K562 (cell line): Measurements from ENCODE around the gene MYLK3.

Experiments
- ATF2 ChIP-seq: sonication (generic); formaldehyde crosslinking; IDR thresholded peaks from 2 replicates; pipeline ENCODE4 v1.8.1; 2022; ENCODE audit warnings: missing genetic modification reagents
- ATF4 ChIP-seq: fragments of 450-650 bp; formaldehyde crosslinking; IDR thresholded peaks from 2 replicates; pipeline ENCODE4 v1.4.0; 2022; ENCODE audit warnings: mild to moderate bottlenecking, moderate library complexity
- CREB1 ChIP-seq, 2 experiments: sonication (generic) in 1 of 2; formaldehyde crosslinking in 1 of 2; IDR thresholded peaks; 2 replicates each; pipeline versions ENCODE4 v1.6.1 to v1.8.0; 2012 to 2022; ENCODE audit warnings: inconsistent platforms in 1 of 2, mild to moderate bottlenecking in 1 of 2, missing genetic modification reagents in 1 of 2, moderate library complexity in 1 of 2
- ELK3 ChIP-seq: fragments of 450-650 bp; formaldehyde crosslinking; IDR thresholded peaks from 2 replicates; pipeline ENCODE4 v1.4.0; 2020; ENCODE audit warnings: mild to moderate bottlenecking
- EZH2 ChIP-seq: IDR thresholded peaks from 2 replicates; pipeline ENCODE4 v1.6.1; 2012; ENCODE audit warnings: low read depth, mild to moderate bottlenecking, inconsistent platforms, low read length, borderline replicate concordance
- FOXA3 ChIP-seq, 2 experiments: fragments of 450-650 bp in 1 of 2; sonication (generic) in 1 of 2; formaldehyde crosslinking; IDR thresholded peaks in 1 of 2; conservative IDR thresholded peaks in 1 of 2; 2 replicates each; pipeline versions ENCODE4 v1.4.0 to v1.8.0; 2020 to 2022; ENCODE audit warnings: mild to moderate bottlenecking in 2 of 2, missing genetic modification reagents in 1 of 2
- POLR2A ChIP-seq: fragments of 450-650 bp; conservative IDR thresholded peaks from 2 replicates; pipeline ENCODE4 v1.6.1; 2016
- SMAD3 ChIP-seq: fragments of 450-650 bp; formaldehyde crosslinking; conservative IDR thresholded peaks from 2 replicates; pipeline ENCODE4 v1.4.0; 2020; ENCODE audit warnings: mild to moderate bottlenecking
- SNAPC5 ChIP-seq: fragments of 250-450 bp; sonication (Bioruptor Pico); IDR thresholded peaks from 2 replicates; pipeline ENCODE4 v1.8.0; 2021; ENCODE audit warnings: moderate library complexity, mild to moderate bottlenecking, inconsistent platforms
- ZNF282 ChIP-seq: sonication (generic); formaldehyde crosslinking; IDR thresholded peaks from 2 replicates; pipeline ENCODE4 v1.8.1; 2023; ENCODE audit warnings: missing genetic modification reagents
- TF ChIP-seq, protein P1 (sequence below), 3 experiments: IDR thresholded peaks in 2 of 3; conservative IDR thresholded peaks in 1 of 3; 2 replicates each; pipeline ENCODE4 v1.5.1; 2011 to 2012; ENCODE audit warnings: low read length in 3 of 3, mild to moderate bottlenecking in 3 of 3, control low read depth in 2 of 3, improper control_type of control experiment in 1 of 3, inconsistent platforms in 1 of 3, low read depth in 1 of 3, mixed read lengths in 1 of 3, moderate library complexity in 1 of 3; ENCODE audit not compliant: insufficient read depth in 2 of 3

- TF ChIP-seq SNAPC5 (no peak), ATF4 (no peak), FOXA3 (CRISPR knock-in tag; conservative IDR thresholded peaks at IDR 0.05 in 1 of 2, IDR thresholded peaks at IDR 0.05 in 1 of 2) (no peak), POLR2A (0 out of 2 replicates have a peak, but pooled peaks have one; percentile 28), ZNF282 (CRISPR knock-in tag) (no peak), CREB1 (IDR thresholded peaks at IDR 0.05) (no peak), CREB1 (CRISPR knock-in tag; IDR thresholded peaks at IDR 0.05) (no peak), EZH2 (no peak), ELK3 (CRISPR knock-in tag) (no peak), ATF2 (CRISPR knock-in tag) (no peak), SMAD3 (no peak)
- TF ChIP-seq, protein P1, sequence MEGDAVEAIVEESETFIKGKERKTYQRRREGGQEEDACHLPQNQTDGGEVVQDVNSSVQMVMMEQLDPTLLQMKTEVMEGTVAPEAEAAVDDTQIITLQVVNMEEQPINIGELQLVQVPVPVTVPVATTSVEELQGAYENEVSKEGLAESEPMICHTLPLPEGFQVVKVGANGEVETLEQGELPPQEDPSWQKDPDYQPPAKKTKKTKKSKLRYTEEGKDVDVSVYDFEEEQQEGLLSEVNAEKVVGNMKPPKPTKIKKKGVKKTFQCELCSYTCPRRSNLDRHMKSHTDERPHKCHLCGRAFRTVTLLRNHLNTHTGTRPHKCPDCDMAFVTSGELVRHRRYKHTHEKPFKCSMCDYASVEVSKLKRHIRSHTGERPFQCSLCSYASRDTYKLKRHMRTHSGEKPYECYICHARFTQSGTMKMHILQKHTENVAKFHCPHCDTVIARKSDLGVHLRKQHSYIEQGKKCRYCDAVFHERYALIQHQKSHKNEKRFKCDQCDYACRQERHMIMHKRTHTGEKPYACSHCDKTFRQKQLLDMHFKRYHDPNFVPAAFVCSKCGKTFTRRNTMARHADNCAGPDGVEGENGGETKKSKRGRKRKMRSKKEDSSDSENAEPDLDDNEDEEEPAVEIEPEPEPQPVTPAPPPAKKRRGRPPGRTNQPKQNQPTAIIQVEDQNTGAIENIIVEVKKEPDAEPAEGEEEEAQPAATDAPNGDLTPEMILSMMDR (IDR thresholded peaks at IDR 0.05 in 2 of 3, conservative IDR thresholded peaks at IDR 0.05 in 1 of 3; ENCODE audit: insufficient read depth in 2 of 3, low read depth in 1 of 3, low read length in 3 of 3), result no peak
These were observed at the start of gene MYLK3 for GRCh38 chr16:46747777-46748651.
